Ovary (tissue), 10 donors: ENCODE results near the gene PCDHGA5. TPM values are rescaled to one million over a fixed set of nuclear protein-coding genes. Genes with fewer than 3 reads are reported as not detected.
"Not testable (repeated sequence)": the region's sequence is repeated elsewhere in the genome, so short reads cannot be mapped to it uniquely, and the experiment has no call there.

ENCODE experiments used
- DNase-seq, 5 donors: peaks; one replicate each; pipeline ENCODE4 v3.0.0-alpha.2; 2019 to 2020
- H3K27ac ChIP-seq, 2 donors: fragments of 200-600 bp; one replicate each; pipeline versions ENCODE4 v1.5.1 to v1.8.0; 2019 to 2022
- H3K27me3 ChIP-seq: fragments of 200-600 bp; one replicate; pipeline ENCODE4 v1.8.0; 2022
- H3K36me3 ChIP-seq: fragments of 200-600 bp; sonication (generic); one replicate; pipeline ENCODE4 v1.5.1; 2019
- H3K4me1 ChIP-seq: one replicate; pipeline ENCODE4 v1.8.1; 2013; ENCODE audit warnings: mild to moderate bottlenecking, moderate library complexity; ENCODE audit not compliant: insufficient read depth
- H3K4me3 ChIP-seq: fragments of 200-600 bp; sonication (generic); one replicate; pipeline ENCODE4 v1.5.1; 2017
- H3K9me3 ChIP-seq, 2 donors: fragments of 200-600 bp in 1 of 2; sonication (generic) in 1 of 2; one replicate each; pipeline versions ENCODE4 v1.5.1 to v1.8.1; 2013 to 2019; ENCODE audit warnings: mild to moderate bottlenecking in 1 of 2, moderate library complexity in 1 of 2
- CTCF ChIP-seq, 3 donors: fragments of 450-650 bp in 2 of 3; fragments of 200-600 bp in 1 of 3; IDR thresholded peaks; one replicate each; pipeline versions ENCODE4 v1.5.1 to v1.8.0; 2016 to 2022; ENCODE audit warnings: antibody characterized with exemption in 3 of 3, mild to moderate bottlenecking in 1 of 3
- EP300 ChIP-seq: sonication (generic); formaldehyde crosslinking; IDR thresholded peaks from one replicate; pipeline ENCODE4 v1.6.1; 2017; ENCODE audit warnings: antibody characterized with exemption
- POLR2A ChIP-seq: fragments of 450-650 bp; IDR thresholded peaks from one replicate; pipeline ENCODE4 v1.6.1; 2017; ENCODE audit warnings: antibody characterized with exemption, mild to moderate bottlenecking, moderate library complexity
- WGBS, 3 donors: extraction: QIAGEN DNeasy Blood & Tissue Kit in 1 of 3; methylation state at CpG; one replicate each; pipeline versions ENCODE4 v1.1.5 to v1.1.7; 2013 to 2017; 5-methylcytosine and 5-hydroxymethylcytosine counted together
- intact Hi-C, 4 donors: fragments of 100-400 bp; cut with DNase I; formaldehyde crosslinking; loops; one replicate each; pipeline versions ENCODE4 v1.11.0 to v1.15.1; 2022 to 2023
- long read RNA-seq, 3 donors: library from polyadenylated mRNA in 2 of 3; unstranded in 2 of 3; transcript quantifications; one replicate each; pipeline ENCODE4 v2.0.0 and lab custom pipeline, GENCODE V29; 2021 to 2026
- polyA plus RNA-seq, 2 donors: library from polyadenylated mRNA; stranded (reverse); fragments of 200-250 nt in 1 of 2; fragments of 350-450 nt in 1 of 2; fragmentation: Illumina TruSeq in 1 of 2; extraction: RNeasy Lipid Tissue Mini Kit (QIAGEN cat#74804) in 1 of 2; gene quantifications; one replicate each; pipeline ENCODE4 v1.2.3, GENCODE V29; 2013 to 2014
- total RNA-seq, 7 donors: library from RNA; depleted of rRNA in 2 of 7; stranded (reverse); fragments of >200 nt in 2 of 7; fragmentation: NEBNext Ultra II Directional in 3 of 7; extraction: Animal tissue kit (Norgen Biotek cat#: 25700) in 3 of 7; gene quantifications; one replicate each; pipeline versions ENCODE4 v1.1.0 to v1.2.4, GENCODE V29; 2016 to 2023
- donor health status: DM: no; HTN: no; CAD: no; lungs with moderate emphysema.
- donor health status: DM: no; HTN: no; CAD: no.
- donor health status: Bipolar disorder and iron deficiency.
- donor health status: DM: yes; HTN: yes; CAD: no.
- donor health status: DM: no; HTN: no; CAD: no.
- donor health status: DM: yes; HTN: yes; CAD: no.

Gene PCDHGA5
- total RNA-seq, result 1 to 10 TPM; 4.5 to 9.5 (median 6.4) TPM
- polyA plus RNA-seq, result 1 to 10 TPM; 1.7 to 3.2 TPM
- long read RNA-seq, donor 1, result 0 reads
- long read RNA-seq, donor 2, partial matches to known transcripts, result 0 of 1 reads
- long read RNA-seq, donor 2, other reads (novel, unspliced or antisense), result 0 of 1 reads
- long read RNA-seq, donor 3, full-length matches to known transcripts, result 1 of 1 reads
- long read RNA-seq, donor 3, partial matches to known transcripts, result 0 of 1 reads
- long read RNA-seq, donor 3, other reads (novel, unspliced or antisense), result 0 of 1 reads

- WGBS, 3 donors, result 11 to 18% (median 16%) methylated on average over 34 of the region's 34 CpGs
These were observed at the start of gene PCDHGA5 for GRCh38 chr5:141363952-141364660. TSS of gene PCDHGA5 (plus strand) at chr5:141364162. CDS start at chr5:141364331, 169 bp downstream.

GRCh38 chr5:141316963-141317362, 47.0 kb upstream of the PCDHGA5 start:
- H3K27ac ChIP-seq, H3K4me1 ChIP-seq, H3K4me3 ChIP-seq, H3K27me3 ChIP-seq, DNase-seq, H3K36me3 ChIP-seq, intact Hi-C loops: not testable (repeated sequence)
- H3K9me3 ChIP-seq, result peaks cover 20 to 39% of the 10 kb centered on the region in 2 donors
- WGBS, 3 donors, result 87 to 89% (median 87%) methylated on average over 4 of the region's 4 CpGs

More at GRCh38 chr5:141363952-141364660, at the start of gene PCDHGA5:
- TF ChIP-seq EP300 (no peak), POLR2A (no peak), CTCF (IDR thresholded peaks at IDR 0.05) (no peak)
- Histone ChIP-seq H3K27me3 (no peaks in the 10 kb centered on the region), H3K27ac (no peak within 1 kb of the TSS), H3K4me1 (no peaks in the 10 kb centered on the region), H3K9me3 (peaks cover 0 to 52% of the 10 kb centered on the region in 2 donors), H3K4me3 (peak within 1 kb of the TSS; percentile 17), H3K36me3 (no peaks in the 10 kb centered on the region)
- intact Hi-C loops, result no loop called here
- no peak for DNase-seq

- intact Hi-C loops, result no loop called here
- H3K4me1 ChIP-seq, result peaks cover 3% of the 10 kb centered on the region
- no peak overlapping the region for H3K27ac ChIP-seq
- DNase-seq, result no peak
- no peaks in the 10 kb centered on the region for H3K36me3 ChIP-seq
- TF ChIP-seq CTCF (IDR thresholded peaks at IDR 0.05) (no peak), POLR2A (no peak), EP300 (no peak)
- WGBS, 3 donors, result 93 to 97% (median 97%) methylated on average over 6 of the region's 6 CpGs
- H3K4me3 ChIP-seq, result peak overlapping the region; percentile 84
- peaks cover 16 to 37% of the 10 kb centered on the region in 2 donors for H3K9me3 ChIP-seq
- no peaks in the 10 kb centered on the region for H3K27me3 ChIP-seq
These were observed 44.8 kb upstream of the PCDHGA5 start for GRCh38 chr5:141319202-141319601.

GRCh38 chr5:141319699-141320098, 44.3 kb upstream of the PCDHGA5 start:
- H3K9me3 ChIP-seq, result peaks cover 16 to 37% of the 10 kb centered on the region in 2 donors
- DNase-seq, result no peak
- TF ChIP-seq CTCF (IDR thresholded peaks at IDR 0.05), result no peak
- TF ChIP-seq EP300, result no peak
- TF ChIP-seq POLR2A, result no peak
- H3K4me3 ChIP-seq, result peak overlapping the region; percentile 84
- 68 to 75% (median 70%) methylated on average over 5 of the region's 5 CpGs for WGBS, 3 donors
- H3K4me1 ChIP-seq, result peaks cover 3% of the 10 kb centered on the region
- peak overlapping the region in 1 of 2 donors; percentile 99 for H3K27ac ChIP-seq
- no peaks in the 10 kb centered on the region for H3K27me3 ChIP-seq
- H3K36me3 ChIP-seq, result no peaks in the 10 kb centered on the region
- intact Hi-C loops, result loop anchor here in 2 of 4 donors (5.0 to 10.0 kb wide), 2 partner anchors 235 to 243 kb away; no protein-coding TSS in a partner anchor
